Measurements from ENCODE around the gene DDX31. TPM values are rescaled to one million over a fixed set of nuclear protein-coding genes. Genes with fewer than 3 reads are reported as not detected.

Gene DDX31
- total RNA-seq, 4 donors from 2014 or later, result 27.6 to 38.7 (median 31.8) TPM

GRCh38 chr9:132648685-132649084 is 21.1 kb downstream of the DDX31 start:
- H3K4me3 ChIP-seq, result no peak overlapping the region
- no peak overlapping the region for H3K27ac ChIP-seq
- no peaks in the 10 kb centered on the region for H3K27me3 ChIP-seq
- TF ChIP-seq POLR2A (IDR thresholded peaks at IDR 0.05) (no peak), CTCF (IDR thresholded peaks at IDR 0.05) (no peak), EP300 (IDR thresholded peaks at IDR 0.05) (no peak)
- H3K4me1 ChIP-seq, result no peaks in the 10 kb centered on the region
- 78 to 83% methylated on average over 3 of the region's 3 CpGs for WGBS, 2 donors
- no peak for DNase-seq (ENCODE audit: low spot score in 2 of 2)
- H3K9me3 ChIP-seq, result no peaks in the 10 kb centered on the region
- H3K36me3 ChIP-seq, result peaks cover 0 to 89% (median 6%) of the 10 kb centered on the region in 3 donors

GRCh38 chr9:132648283-132648682 is 21.5 kb downstream of the DDX31 start:
- WGBS, 2 donors, result 94 to 95% methylated on average over 7 of the region's 7 CpGs
- Histone ChIP-seq H3K9me3 (no peaks in the 10 kb centered on the region), H3K36me3 (peaks cover 0 to 93% (median 6%) of the 10 kb centered on the region in 3 donors), H3K27ac (no peak overlapping the region), H3K4me1 (no peaks in the 10 kb centered on the region), H3K4me3 (no peak overlapping the region), H3K27me3 (no peaks in the 10 kb centered on the region)
- no peak for DNase-seq (ENCODE audit: low spot score in 2 of 2)
- TF ChIP-seq EP300 (IDR thresholded peaks at IDR 0.05) (no peak), CTCF (IDR thresholded peaks at IDR 0.05) (no peak), POLR2A (IDR thresholded peaks at IDR 0.05) (no peak)

DNA sequence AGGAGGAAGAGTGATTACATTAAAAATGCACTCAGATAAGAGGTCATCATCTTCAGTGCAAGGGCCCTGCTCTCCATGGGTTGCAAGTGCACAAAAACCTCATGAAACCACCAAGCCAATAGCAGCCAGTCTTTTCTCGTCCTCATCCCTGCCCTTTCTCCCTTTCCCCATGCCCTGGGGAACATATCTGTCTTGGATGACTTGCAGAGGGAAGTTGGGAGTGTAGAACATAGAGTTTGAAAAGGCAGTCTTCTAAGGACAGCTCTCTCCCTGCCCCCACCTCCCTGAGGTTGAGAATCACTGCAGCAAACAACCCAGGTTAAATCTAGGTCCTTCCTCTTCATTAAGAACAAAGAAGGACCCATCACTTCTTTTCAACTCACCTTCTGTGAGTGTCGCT is 22.0 kb downstream of the DDX31 start:
- H3K27me3 ChIP-seq, result no peaks in the 10 kb centered on the region
- H3K36me3 ChIP-seq, result peaks cover 0 to 94% (median 6%) of the 10 kb centered on the region in 3 donors
- H3K4me3 ChIP-seq, result no peak overlapping the region
- WGBS, 2 donors, result 69 to 83% methylated on average over 2 of the region's 2 CpGs
- no peak for DNase-seq (ENCODE audit: low spot score in 2 of 2)
- no peak for TF ChIP-seq POLR2A (IDR thresholded peaks at IDR 0.05)
- no peak for TF ChIP-seq CTCF (IDR thresholded peaks at IDR 0.05)
- TF ChIP-seq EP300 (IDR thresholded peaks at IDR 0.05), result no peak
- no peak overlapping the region for H3K27ac ChIP-seq
- no peaks in the 10 kb centered on the region for H3K4me1 ChIP-seq
- no peaks in the 10 kb centered on the region for H3K9me3 ChIP-seq

DNA sequence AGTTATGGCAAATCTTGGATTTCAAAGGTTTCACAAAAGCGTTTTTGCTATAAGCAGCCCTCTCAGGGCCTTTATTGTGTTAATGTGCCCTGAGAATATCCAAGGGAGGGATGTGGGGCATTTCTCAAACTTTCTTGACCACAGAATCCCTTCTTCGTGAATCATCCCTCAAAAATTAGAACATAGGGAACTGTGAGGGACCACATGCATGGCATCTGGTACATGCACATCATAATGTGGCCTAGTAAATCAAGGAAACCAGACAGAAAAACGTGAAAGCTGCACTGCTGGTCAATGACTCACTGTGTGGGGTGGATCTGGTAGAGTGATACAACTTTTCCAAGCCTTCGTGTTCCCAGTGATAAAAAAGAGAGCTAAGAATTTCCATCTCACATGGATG is 22.4 kb downstream of the DDX31 start:
- Histone ChIP-seq H3K36me3 (peaks cover 0 to 94% (median 6%) of the 10 kb centered on the region in 3 donors), H3K27me3 (no peaks in the 10 kb centered on the region), H3K27ac (no peak overlapping the region), H3K4me1 (no peaks in the 10 kb centered on the region), H3K4me3 (no peak overlapping the region), H3K9me3 (no peaks in the 10 kb centered on the region)
- DNase-seq (ENCODE audit: low spot score in 2 of 2), result no peak
- 65 to 75% methylated on average over 4 of the region's 4 CpGs for WGBS, 2 donors
- TF ChIP-seq CTCF (IDR thresholded peaks at IDR 0.05) (no peak), EP300 (IDR thresholded peaks at IDR 0.05) (no peak), POLR2A (IDR thresholded peaks at IDR 0.05) (no peak)

- TF ChIP-seq CTCF (IDR thresholded peaks at IDR 0.05) (no peak), EP300 (IDR thresholded peaks at IDR 0.05) (no peak), POLR2A (IDR thresholded peaks at IDR 0.05) (no peak)
- Histone ChIP-seq H3K27ac (no peak overlapping the region), H3K4me3 (no peak overlapping the region), H3K27me3 (no peaks in the 10 kb centered on the region), H3K36me3 (peaks cover 0 to 94% (median 6%) of the 10 kb centered on the region in 3 donors), H3K4me1 (no peaks in the 10 kb centered on the region), H3K9me3 (no peaks in the 10 kb centered on the region)
- no peak for DNase-seq (ENCODE audit: low spot score in 2 of 2)
- WGBS, 2 donors, result 91 to 92% methylated on average over 7 of the region's 7 CpGs
Observed at GRCh38 chr9:132646726-132647125, 23.1 kb downstream of the DDX31 start.
